ENCODE results near the gene CYP3A4.

The CYP3A4 gene

GRCh38 chr7:99709838-99710578, 74.0 kb downstream of the CYP3A4 start:
- no peak for TF ChIP-seq TAF1 (IDR thresholded peaks at IDR 0.05; ENCODE audit: borderline replicate concordance, insufficient read depth, low read length)
- no peak for TF ChIP-seq REST (IDR thresholded peaks at IDR 0.05; ENCODE audit: insufficient read depth in 1 of 2, low read depth in 2 of 2, low read length in 2 of 2)
- TF ChIP-seq FOXP2 (optimal IDR thresholded peaks at IDR 0.05; ENCODE audit: borderline replicate concordance, extremely low read depth, extremely low read length, insufficient read depth), result no peak
- TF ChIP-seq POLR2AphosphoS5 (IDR thresholded peaks at IDR 0.05; ENCODE audit: low read depth, low read length), result no peak
- TF ChIP-seq SIN3A (IDR thresholded peaks at IDR 0.05; ENCODE audit: borderline replicate concordance, insufficient read depth, low read length), result no peak

- TF ChIP-seq FOXP2 (optimal IDR thresholded peaks at IDR 0.05; ENCODE audit: borderline replicate concordance, extremely low read depth, extremely low read length, insufficient read depth), result no peak
- no peak for TF ChIP-seq POLR2AphosphoS5 (IDR thresholded peaks at IDR 0.05; ENCODE audit: low read depth, low read length)
- no peak for TF ChIP-seq REST (IDR thresholded peaks at IDR 0.05; ENCODE audit: insufficient read depth in 1 of 2, low read depth in 2 of 2, low read length in 2 of 2)
- TF ChIP-seq SIN3A (IDR thresholded peaks at IDR 0.05; ENCODE audit: borderline replicate concordance, insufficient read depth, low read length), result no peak
- TF ChIP-seq TAF1 (IDR thresholded peaks at IDR 0.05; ENCODE audit: borderline replicate concordance, insufficient read depth, low read length), result no peak
These were observed 74.7 kb downstream of the CYP3A4 start for GRCh38 chr7:99709260-99709659.

- TF ChIP-seq REST (IDR thresholded peaks at IDR 0.05; ENCODE audit: insufficient read depth in 1 of 2, low read depth in 2 of 2, low read length in 2 of 2) (no peak), FOXP2 (optimal IDR thresholded peaks at IDR 0.05; ENCODE audit: borderline replicate concordance, extremely low read depth, extremely low read length, insufficient read depth) (no peak), TAF1 (IDR thresholded peaks at IDR 0.05; ENCODE audit: borderline replicate concordance, insufficient read depth, low read length) (no peak), SIN3A (IDR thresholded peaks at IDR 0.05; ENCODE audit: borderline replicate concordance, insufficient read depth, low read length) (no peak), POLR2AphosphoS5 (IDR thresholded peaks at IDR 0.05; ENCODE audit: low read depth, low read length) (no peak)
These were observed 76.9 kb downstream of the CYP3A4 start for GRCh38 chr7:99707096-99707495.

All from PFSK-1 (cell line).